PFSK-1 (cell line): ENCODE data around the gene SKAP1.

Source experiments
- FOXP2 ChIP-seq: optimal IDR thresholded peaks from 2 replicates; pipeline ENCODE3; 2011; ENCODE audit warnings: borderline replicate concordance, control low read depth, inconsistent platforms; ENCODE audit not compliant: insufficient read depth; ENCODE audit errors: extremely low read length, extremely low read depth
- POLR2AphosphoS5 ChIP-seq: IDR thresholded peaks from 2 replicates; pipeline ENCODE4 v1.6.1; 2012; ENCODE audit warnings: low read depth, mild to moderate bottlenecking, control low read depth, low read length, moderate library complexity
- SIN3A ChIP-seq: IDR thresholded peaks from 2 replicates; pipeline ENCODE4 v1.6.1; 2012; ENCODE audit warnings: mild to moderate bottlenecking, low read length, moderate library complexity, borderline replicate concordance; ENCODE audit not compliant: insufficient read depth
- TAF1 ChIP-seq: IDR thresholded peaks from 2 replicates; pipeline ENCODE4 v1.6.1; 2012; ENCODE audit warnings: low read length, control low read depth, borderline replicate concordance; ENCODE audit not compliant: insufficient read depth
- TF ChIP-seq, protein P1 (sequence below), 2 experiments: IDR thresholded peaks; 2 replicates each; pipeline versions ENCODE4 v1.6.1 to v1.8.0; 2011 to 2012; ENCODE audit warnings: low read depth in 2 of 2, low read length in 2 of 2, control low read depth in 1 of 2, inconsistent platforms in 1 of 2, mild to moderate bottlenecking in 1 of 2, moderate library complexity in 1 of 2; ENCODE audit not compliant: insufficient read depth in 1 of 2

The SKAP1 gene

GRCh38 chr17:48123111-48123510 lies 306.9 kb downstream of the SKAP1 start:
- TF ChIP-seq POLR2AphosphoS5, result no peak
- no peak for TF ChIP-seq SIN3A
- TF ChIP-seq FOXP2, result no peak

- TF ChIP-seq FOXP2 (no peak), TAF1 (no peak), POLR2AphosphoS5 (no peak)
- TF ChIP-seq, protein P1, sequence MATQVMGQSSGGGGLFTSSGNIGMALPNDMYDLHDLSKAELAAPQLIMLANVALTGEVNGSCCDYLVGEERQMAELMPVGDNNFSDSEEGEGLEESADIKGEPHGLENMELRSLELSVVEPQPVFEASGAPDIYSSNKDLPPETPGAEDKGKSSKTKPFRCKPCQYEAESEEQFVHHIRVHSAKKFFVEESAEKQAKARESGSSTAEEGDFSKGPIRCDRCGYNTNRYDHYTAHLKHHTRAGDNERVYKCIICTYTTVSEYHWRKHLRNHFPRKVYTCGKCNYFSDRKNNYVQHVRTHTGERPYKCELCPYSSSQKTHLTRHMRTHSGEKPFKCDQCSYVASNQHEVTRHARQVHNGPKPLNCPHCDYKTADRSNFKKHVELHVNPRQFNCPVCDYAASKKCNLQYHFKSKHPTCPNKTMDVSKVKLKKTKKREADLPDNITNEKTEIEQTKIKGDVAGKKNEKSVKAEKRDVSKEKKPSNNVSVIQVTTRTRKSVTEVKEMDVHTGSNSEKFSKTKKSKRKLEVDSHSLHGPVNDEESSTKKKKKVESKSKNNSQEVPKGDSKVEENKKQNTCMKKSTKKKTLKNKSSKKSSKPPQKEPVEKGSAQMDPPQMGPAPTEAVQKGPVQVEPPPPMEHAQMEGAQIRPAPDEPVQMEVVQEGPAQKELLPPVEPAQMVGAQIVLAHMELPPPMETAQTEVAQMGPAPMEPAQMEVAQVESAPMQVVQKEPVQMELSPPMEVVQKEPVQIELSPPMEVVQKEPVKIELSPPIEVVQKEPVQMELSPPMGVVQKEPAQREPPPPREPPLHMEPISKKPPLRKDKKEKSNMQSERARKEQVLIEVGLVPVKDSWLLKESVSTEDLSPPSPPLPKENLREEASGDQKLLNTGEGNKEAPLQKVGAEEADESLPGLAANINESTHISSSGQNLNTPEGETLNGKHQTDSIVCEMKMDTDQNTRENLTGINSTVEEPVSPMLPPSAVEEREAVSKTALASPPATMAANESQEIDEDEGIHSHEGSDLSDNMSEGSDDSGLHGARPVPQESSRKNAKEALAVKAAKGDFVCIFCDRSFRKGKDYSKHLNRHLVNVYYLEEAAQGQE (IDR thresholded peaks at IDR 0.05; ENCODE audit: insufficient read depth in 1 of 2, low read depth in 2 of 2, low read length in 2 of 2), result no peak
Measured at GRCh38 chr17:48122665-48123045, 307.4 kb downstream of the SKAP1 start.

DNA sequence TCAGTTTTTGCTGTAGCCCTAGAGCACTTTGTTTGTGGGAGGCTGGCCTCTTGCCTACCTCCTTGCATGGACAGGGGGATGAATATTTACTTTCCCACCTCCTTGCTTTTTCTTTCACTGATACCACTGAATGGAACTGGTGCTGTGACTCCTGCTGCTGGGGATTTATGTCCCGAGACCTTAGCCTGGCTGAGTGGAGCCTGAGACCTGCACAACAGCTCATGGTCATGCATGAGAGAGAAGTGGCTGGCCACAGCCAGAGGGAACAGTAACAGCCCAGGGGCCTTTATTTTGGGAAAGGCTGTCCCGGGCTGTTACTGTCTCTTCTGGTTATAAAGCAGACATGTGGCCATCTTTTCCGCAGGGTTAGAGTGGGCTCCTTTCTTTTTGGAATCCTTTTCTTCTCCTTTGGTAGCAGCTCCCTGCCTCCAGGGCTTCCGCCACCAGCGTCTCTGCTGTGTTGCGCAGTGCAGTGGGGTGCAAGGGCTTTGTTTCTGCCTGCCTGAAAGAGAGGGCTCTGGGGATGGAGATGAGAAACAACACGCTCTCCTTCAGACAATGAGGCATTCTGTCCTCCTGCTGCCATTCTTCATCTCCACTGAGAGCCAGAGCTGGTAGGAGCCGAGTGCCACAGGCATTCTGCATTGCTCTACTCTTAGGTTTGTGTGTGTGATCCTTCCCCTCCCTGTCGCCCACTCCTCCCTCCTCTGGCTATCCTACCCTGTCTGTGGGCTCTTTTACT lies 307.9 kb downstream of the SKAP1 start:
- TF ChIP-seq TAF1, result no peak
- TF ChIP-seq, protein P1 (IDR thresholded peaks at IDR 0.05; ENCODE audit: insufficient read depth in 1 of 2, low read depth in 2 of 2, low read length in 2 of 2), result no peak
- TF ChIP-seq FOXP2, result no peak
- TF ChIP-seq POLR2AphosphoS5, result no peak
- TF ChIP-seq SIN3A, result no peak

DNA sequence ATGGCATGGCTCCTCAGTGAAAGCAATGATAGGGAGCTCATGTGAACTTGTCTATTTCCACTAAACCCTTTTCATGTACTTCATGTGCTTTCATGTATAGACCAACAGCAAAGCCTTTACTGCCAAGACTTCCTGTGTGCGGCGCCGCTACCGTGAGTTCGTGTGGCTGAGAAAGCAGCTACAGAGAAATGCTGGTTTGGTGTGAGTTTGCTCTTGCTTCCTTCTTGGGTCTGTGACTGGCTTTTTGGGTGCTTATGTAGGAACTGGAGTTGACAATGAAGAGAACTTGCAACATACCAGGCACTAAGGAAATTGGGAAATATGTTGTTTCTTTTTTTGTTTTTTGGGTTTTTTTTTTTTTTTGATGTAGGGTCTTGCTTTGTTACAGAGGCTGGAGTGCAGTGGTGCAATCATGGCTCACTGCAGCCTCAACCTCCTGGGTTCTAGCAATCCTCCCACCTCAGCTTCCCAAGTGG lies 316.8 kb downstream of the SKAP1 start:
- TF ChIP-seq, protein P1 (IDR thresholded peaks at IDR 0.05; ENCODE audit: insufficient read depth in 1 of 2, low read depth in 2 of 2, low read length in 2 of 2), result no peak
- no peak for TF ChIP-seq POLR2AphosphoS5
- no peak for TF ChIP-seq FOXP2
- no peak for TF ChIP-seq TAF1
- TF ChIP-seq SIN3A, result no peak

- no peak for TF ChIP-seq FOXP2
- TF ChIP-seq, protein P1 (IDR thresholded peaks at IDR 0.05; ENCODE audit: insufficient read depth in 1 of 2, low read depth in 2 of 2, low read length in 2 of 2), result no peak
- TF ChIP-seq SIN3A, result no peak
- no peak for TF ChIP-seq TAF1
- TF ChIP-seq POLR2AphosphoS5, result no peak
Measured at GRCh38 chr17:48111937-48112241, 318.1 kb downstream of the SKAP1 start.
